ENCODE results near the gene MMP13. TPM values are rescaled to one million over a fixed set of nuclear protein-coding genes. Genes with fewer than 3 reads are reported as not detected.

MMP13 gene
- total RNA-seq, 1 experiment from 2014 or later, result 2.4 TPM

- POLR2A ChIA-PET (ENCODE audit: unreplicated experiment), result no interaction called here
- TF ChIP-seq CTCF (conservative IDR thresholded peaks at IDR 0.05; ENCODE audit: low read depth, low read length) (no peak), EZH2 (IDR thresholded peaks at IDR 0.05; ENCODE audit: low read length, unreplicated experiment) (no peak)
- Histone ChIP-seq H3K27me3 (ENCODE audit: low read length) (no peaks in the 10 kb centered on the region), H3K79me2 (ENCODE audit: low read length) (no peaks in the 10 kb centered on the region), H3K4me1 (ENCODE audit: insufficient read depth, low read length) (peaks cover 39% of the 10 kb centered on the region), H3K4me3 (ENCODE audit: low read length) (no peak overlapping the region), H3F3A (ENCODE audit: low read length, unreplicated experiment) (no peaks in the 10 kb centered on the region), H3K9ac (ENCODE audit: low read length) (no peak overlapping the region), H3K36me3 (ENCODE audit: low read depth, low read length) (no peaks in the 10 kb centered on the region), H3K9me3 (ENCODE audit: low read length) (no peaks in the 10 kb centered on the region), H3K4me2 (ENCODE audit: low read length) (no peak overlapping the region), H3K9me2 (replicated peaks; ENCODE audit: low read length) (no peaks in the 10 kb centered on the region), H3K27ac (ENCODE audit: low read length) (no peak overlapping the region), H4K20me1 (ENCODE audit: low read length) (no peaks in the 10 kb centered on the region), H2AFZ (ENCODE audit: low read length) (no peak overlapping the region)
- intact Hi-C loops (cut with micrococcal nuclease), result no loop called here
- CTCF ChIA-PET, result interaction anchor here (0.6 kb wide), 1 partner anchor 325 kb away, joined by 3 read pairs; no protein-coding TSS in a partner anchor
- DNase-seq (no peak), ATAC-seq (no peak)
- BruUV-seq (replicated peaks), result no TSS peak
These were observed 36.2 kb upstream of the MMP13 start for GRCh38 chr11:102991776-102992175.

GRCh38 chr11:102990145-102990544 lies 34.6 kb upstream of the MMP13 start:
- Histone ChIP-seq H2AFZ (ENCODE audit: low read length) (no peak overlapping the region), H3K4me1 (ENCODE audit: insufficient read depth, low read length) (peaks cover 29% of the 10 kb centered on the region), H3K36me3 (ENCODE audit: low read depth, low read length) (no peaks in the 10 kb centered on the region), H4K20me1 (ENCODE audit: low read length) (no peaks in the 10 kb centered on the region), H3K4me3 (ENCODE audit: low read length) (no peak overlapping the region), H3K9ac (ENCODE audit: low read length) (no peak overlapping the region), H3K79me2 (ENCODE audit: low read length) (no peaks in the 10 kb centered on the region), H3K27ac (ENCODE audit: low read length) (no peak overlapping the region), H3K27me3 (ENCODE audit: low read length) (no peaks in the 10 kb centered on the region), H3K9me3 (ENCODE audit: low read length) (no peaks in the 10 kb centered on the region), H3K9me2 (replicated peaks; ENCODE audit: low read length) (no peaks in the 10 kb centered on the region), H3F3A (ENCODE audit: low read length, unreplicated experiment) (no peaks in the 10 kb centered on the region), H3K4me2 (ENCODE audit: low read length) (peak overlapping the region; percentile 27)
- no peak for TF ChIP-seq CTCF (conservative IDR thresholded peaks at IDR 0.05; ENCODE audit: low read depth, low read length)
- TF ChIP-seq EZH2phosphoT487 (IDR thresholded peaks at IDR 0.05; ENCODE audit: borderline replicate concordance, low read length), result no peak
- no peak for TF ChIP-seq EZH2 (IDR thresholded peaks at IDR 0.05; ENCODE audit: low read length, unreplicated experiment)
- intact Hi-C loops (cut with micrococcal nuclease), result no loop called here
- ChIA-PET POLR2A (ENCODE audit: unreplicated experiment) (no interaction called here), CTCF (no interaction called here)
- peak; percentile 78 for DNase-seq
- BruUV-seq (replicated peaks), result no TSS peak
- ATAC-seq, result peak; percentile 79

GRCh38 chr11:102989379-102990047 lies 34.0 kb upstream of the MMP13 start:
- ATAC-seq, result peak; percentile 73
- Histone ChIP-seq H3K36me3 (ENCODE audit: low read depth, low read length) (no peaks in the 10 kb centered on the region), H2AFZ (ENCODE audit: low read length) (peak overlapping the region; percentile 27), H3K4me1 (ENCODE audit: insufficient read depth, low read length) (peaks cover 29% of the 10 kb centered on the region), H3K4me2 (ENCODE audit: low read length) (peak overlapping the region; percentile 27), H3K9me3 (ENCODE audit: low read length) (no peaks in the 10 kb centered on the region), H3F3A (ENCODE audit: low read length, unreplicated experiment) (no peaks in the 10 kb centered on the region), H3K9me2 (replicated peaks; ENCODE audit: low read length) (no peaks in the 10 kb centered on the region), H3K9ac (ENCODE audit: low read length) (no peak overlapping the region), H3K4me3 (ENCODE audit: low read length) (no peak overlapping the region), H3K27me3 (ENCODE audit: low read length) (no peaks in the 10 kb centered on the region), H3K27ac (ENCODE audit: low read length) (no peak overlapping the region), H3K79me2 (ENCODE audit: low read length) (no peaks in the 10 kb centered on the region), H4K20me1 (ENCODE audit: low read length) (no peaks in the 10 kb centered on the region)
- intact Hi-C loops (cut with micrococcal nuclease), result no loop called here
- ChIA-PET CTCF (no interaction called here), POLR2A (ENCODE audit: unreplicated experiment) (no interaction called here)
- DNase-seq, result peak; percentile 60
- TF ChIP-seq EZH2 (IDR thresholded peaks at IDR 0.05; ENCODE audit: low read length, unreplicated experiment) (no peak), CTCF (conservative IDR thresholded peaks at IDR 0.05; ENCODE audit: low read depth, low read length) (0 out of 2 replicates have a peak, but pooled peaks have one; percentile 9)
- TSS peak; percentile 18 for BruUV-seq (replicated peaks)

All from PC-3 (cell line).